ENCODE measurements around the gene AIRE.
"Not testable (repeated sequence)": the region's sequence is repeated elsewhere in the genome, so short reads cannot be mapped to it uniquely, and the experiment has no call there.

- TF ChIP-seq, protein P1, sequence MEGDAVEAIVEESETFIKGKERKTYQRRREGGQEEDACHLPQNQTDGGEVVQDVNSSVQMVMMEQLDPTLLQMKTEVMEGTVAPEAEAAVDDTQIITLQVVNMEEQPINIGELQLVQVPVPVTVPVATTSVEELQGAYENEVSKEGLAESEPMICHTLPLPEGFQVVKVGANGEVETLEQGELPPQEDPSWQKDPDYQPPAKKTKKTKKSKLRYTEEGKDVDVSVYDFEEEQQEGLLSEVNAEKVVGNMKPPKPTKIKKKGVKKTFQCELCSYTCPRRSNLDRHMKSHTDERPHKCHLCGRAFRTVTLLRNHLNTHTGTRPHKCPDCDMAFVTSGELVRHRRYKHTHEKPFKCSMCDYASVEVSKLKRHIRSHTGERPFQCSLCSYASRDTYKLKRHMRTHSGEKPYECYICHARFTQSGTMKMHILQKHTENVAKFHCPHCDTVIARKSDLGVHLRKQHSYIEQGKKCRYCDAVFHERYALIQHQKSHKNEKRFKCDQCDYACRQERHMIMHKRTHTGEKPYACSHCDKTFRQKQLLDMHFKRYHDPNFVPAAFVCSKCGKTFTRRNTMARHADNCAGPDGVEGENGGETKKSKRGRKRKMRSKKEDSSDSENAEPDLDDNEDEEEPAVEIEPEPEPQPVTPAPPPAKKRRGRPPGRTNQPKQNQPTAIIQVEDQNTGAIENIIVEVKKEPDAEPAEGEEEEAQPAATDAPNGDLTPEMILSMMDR (IDR thresholded peaks at IDR 0.05), result not testable (repeated sequence)
- not testable (repeated sequence) for TF ChIP-seq EP300, POLR2AphosphoS5, POLR2A (IDR thresholded peaks at IDR 0.05)
Observed at GRCh38 chr21:44247904-44248303, 37.8 kb upstream of the AIRE start.
